Caki2 (cell line): Measurements from ENCODE around the gene NRG2. TPM values are rescaled to one million over a fixed set of nuclear protein-coding genes. Genes with fewer than 3 reads are reported as not detected.
A peak's percentile ranks its signal among the peaks of the same experiment; 100 is the strongest.

ENCODE experiments used
- DNase-seq: peaks from one replicate; pipeline ENCODE4 v3.0.0-alpha.2; 2015; ENCODE audit warnings: low read depth
- in situ Hi-C: cut with HindIII; loops from 2 replicates; pipeline ENCODE4 v1.10.0; 2016; ENCODE audit warnings: low sequenced_read_pairs, low pct_unique_long_range_greater_than_20kb, mixed read lengths
- total RNA-seq: library from RNA; depleted of rRNA; stranded (reverse); fragments of >200 nt; shearing (Covaris generic); gene quantifications from 2 replicates; pipeline ENCODE4 v1.2.3, GENCODE V29; 2014; ENCODE audit warnings: low replicate concordance

Gene NRG2
- total RNA-seq, 1 experiment from 2014 or later, result 6.8 TPM

DNA sequence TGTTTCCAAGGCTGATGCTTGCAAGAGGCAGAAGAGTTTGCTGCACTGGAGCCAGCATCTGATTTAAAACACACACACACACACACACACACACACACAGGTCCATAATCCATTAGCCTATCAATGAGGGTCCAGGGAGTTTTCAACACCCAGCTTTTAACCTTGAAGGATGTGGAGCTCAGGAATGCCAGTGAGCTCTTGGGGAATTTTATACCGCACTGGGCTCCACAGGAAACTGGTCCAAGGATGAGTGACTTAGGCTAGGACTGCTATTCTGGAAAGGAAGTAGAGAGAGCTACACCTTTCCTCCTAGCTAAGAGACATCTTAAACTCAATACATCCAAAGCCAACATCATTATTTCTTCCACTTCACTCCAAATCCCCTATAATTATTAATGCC, 942 bp upstream of the NRG2 start:
- DNase-seq, result no peak
- in situ Hi-C loops, result no loop called here

DNA sequence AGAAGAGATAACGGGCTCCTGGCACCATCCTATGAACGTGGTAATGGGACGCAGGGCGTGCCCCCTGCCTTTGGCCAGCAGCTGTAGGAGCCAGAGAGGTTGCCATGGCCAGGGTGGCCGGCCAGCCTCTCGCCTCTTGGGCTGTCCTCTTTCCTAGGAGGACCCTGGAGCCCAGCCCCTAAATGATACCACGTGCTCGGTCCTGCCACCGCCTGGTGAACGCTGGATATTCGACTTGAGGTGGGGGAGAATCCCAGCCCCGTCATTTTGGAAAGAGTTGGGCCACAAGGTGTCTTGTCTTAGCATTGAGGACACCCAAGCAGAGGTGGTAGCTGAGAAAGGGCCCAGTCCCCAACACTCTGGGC, 391 bp upstream of the NRG2 start:
- no peak for DNase-seq
- in situ Hi-C loops, result no loop called here

DNA sequence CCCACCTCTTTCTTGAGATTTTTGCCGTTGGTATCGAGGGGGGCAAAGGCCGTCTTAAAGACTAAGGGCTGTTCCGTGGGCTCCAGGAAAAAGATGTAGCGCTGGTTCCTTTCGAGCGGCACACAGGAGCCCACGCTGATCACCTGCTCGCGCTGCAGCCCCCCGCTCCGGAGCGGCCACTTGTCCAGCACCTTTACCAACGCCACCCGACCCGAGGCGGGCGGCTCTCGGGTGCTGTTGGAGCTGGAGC, 781 bp downstream of the NRG2 start:
- in situ Hi-C loops, result no loop called here
- no peak for DNase-seq

- DNase-seq, result peak; percentile 70
- in situ Hi-C loops, result no loop called here
Observed at GRCh38 chr5:140041492-140042392, 1.4 kb downstream of the NRG2 start.

- DNase-seq, result no peak
- in situ Hi-C loops, result no loop called here
Observed at GRCh38 chr5:140041099-140041491, 2.0 kb downstream of the NRG2 start.

DNA sequence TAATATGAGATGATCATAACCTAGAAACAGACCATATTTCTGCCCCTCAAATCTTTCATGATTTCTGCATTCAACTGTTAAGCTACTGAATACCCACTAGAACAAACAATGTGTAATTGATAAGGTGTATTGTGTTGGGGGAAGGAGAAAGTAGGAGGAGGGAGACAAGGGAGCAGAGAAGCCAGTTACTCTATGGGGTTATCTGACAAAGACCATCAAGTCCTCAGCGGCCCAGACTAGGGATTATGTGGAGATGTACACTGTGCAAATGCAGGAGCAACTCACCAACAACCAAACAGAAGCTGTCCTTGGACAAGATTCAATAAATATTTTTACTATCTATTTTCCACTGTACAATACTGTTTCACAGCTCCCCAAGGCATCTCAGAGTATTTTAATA, 2.7 kb downstream of the NRG2 start:
- in situ Hi-C loops, result no loop called here
- DNase-seq, result peak; percentile 15

- in situ Hi-C loops, result no loop called here
- peak; percentile 17 for DNase-seq
Observed at GRCh38 chr5:140039561-140039960, 3.5 kb downstream of the NRG2 start.

GRCh38 chr5:140038373-140038957, 4.6 kb downstream of the NRG2 start:
- DNase-seq, result peak; percentile 48
- in situ Hi-C loops, result no loop called here

DNA sequence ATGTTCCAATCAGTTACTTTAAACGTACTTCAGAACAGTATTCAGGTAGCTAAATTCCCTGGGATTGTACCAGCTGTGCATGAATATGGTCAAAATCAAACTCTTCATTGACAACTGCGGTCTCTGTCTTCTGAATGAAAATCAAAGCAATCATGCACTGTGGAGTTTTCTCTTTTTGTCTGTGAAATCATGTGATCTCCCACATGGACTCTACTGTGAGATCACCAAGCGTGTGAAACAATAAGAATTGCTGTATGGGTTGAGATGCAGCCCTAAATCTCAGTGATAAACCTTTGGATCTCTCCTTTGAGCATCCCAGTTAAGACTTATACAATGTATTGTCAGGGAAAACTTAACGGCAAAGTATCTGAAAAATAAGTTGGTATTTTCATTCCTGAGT, 6.1 kb downstream of the NRG2 start:
- in situ Hi-C loops, result no loop called here

DNA sequence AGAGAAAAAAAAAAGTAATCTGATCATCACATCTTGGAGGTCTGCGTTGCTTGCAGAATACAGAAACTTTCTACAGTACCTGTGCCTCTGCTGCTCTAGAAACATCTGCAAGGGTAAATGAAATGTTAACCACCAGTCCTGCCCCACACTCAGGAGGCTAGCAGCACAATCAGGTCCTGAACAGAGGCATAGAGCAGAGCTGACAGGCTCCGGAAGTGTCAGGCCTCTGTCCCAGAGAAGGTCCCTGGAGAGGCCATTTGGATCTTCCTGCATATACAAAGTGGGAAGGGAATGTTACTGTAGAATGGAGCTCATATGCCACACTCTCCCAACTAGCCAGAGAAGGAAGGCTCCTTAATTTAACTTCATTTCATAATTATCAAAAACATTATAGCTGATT, 7.2 kb downstream of the NRG2 start:
- no peak for DNase-seq
- in situ Hi-C loops, result no loop called here

More for the DNA sequence above, 6.1 kb downstream of the NRG2 start:
- DNase-seq, result no peak

DNA sequence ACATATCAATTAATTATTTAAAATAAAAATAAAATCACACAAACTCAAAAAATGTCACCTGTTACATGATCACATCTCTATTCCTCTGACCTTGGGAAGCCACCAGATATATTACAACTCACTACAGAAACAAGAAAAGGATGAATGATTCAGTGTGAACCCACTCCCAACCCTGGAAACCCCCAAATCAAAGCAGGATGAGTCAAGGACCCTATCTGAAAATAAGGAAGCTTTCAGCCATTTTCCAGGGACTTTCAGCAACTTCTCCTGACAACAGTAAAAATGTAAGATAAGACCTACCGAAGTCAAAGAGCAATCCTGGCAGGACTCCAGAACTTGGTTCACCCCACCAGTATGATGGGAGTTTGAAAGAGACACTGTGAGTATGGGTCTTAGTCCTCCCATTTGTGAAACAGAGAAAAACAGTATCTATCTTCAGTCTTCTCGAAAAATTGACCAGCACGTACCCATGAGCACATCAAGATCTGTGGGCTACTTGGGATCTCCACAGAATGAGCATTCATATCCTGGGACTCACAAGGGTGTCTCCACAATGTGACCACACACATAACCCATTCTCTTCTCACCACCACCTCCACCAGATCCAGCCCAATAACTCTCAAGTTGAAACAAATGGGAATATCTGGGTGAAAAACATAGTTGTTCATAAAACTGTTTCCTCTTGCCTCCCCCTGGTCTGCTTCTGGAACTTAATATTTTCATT, 9.9 kb downstream of the NRG2 start:
- DNase-seq, result no peak
- in situ Hi-C loops, result no loop called here

DNA sequence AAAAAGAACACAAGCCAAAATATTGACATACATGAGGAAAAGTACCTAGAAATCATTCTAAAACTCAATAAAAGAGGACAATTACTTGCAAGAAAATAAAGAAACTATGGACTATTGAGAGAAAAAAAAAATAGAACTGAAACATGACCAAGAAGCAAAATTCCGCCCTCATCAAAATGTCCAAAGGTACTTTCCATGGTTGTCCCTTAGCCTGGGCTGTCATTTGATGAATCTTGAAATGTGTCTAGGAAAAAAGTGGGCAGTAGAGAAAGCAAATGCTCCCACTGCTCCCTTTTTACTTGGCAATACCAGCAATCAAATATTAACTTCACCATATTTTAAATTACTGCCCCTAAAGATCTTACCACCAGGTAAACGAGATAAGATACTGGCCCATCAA, 10.8 kb downstream of the NRG2 start:
- in situ Hi-C loops, result no loop called here
- no peak for DNase-seq

GRCh38 chr5:140027807-140028206, 15.3 kb downstream of the NRG2 start:
- DNase-seq, result no peak
- in situ Hi-C loops, result no loop called here

GRCh38 chr5:140025736-140026135, 17.4 kb downstream of the NRG2 start:
- in situ Hi-C loops, result no loop called here
- peak; percentile 71 for DNase-seq

DNA sequence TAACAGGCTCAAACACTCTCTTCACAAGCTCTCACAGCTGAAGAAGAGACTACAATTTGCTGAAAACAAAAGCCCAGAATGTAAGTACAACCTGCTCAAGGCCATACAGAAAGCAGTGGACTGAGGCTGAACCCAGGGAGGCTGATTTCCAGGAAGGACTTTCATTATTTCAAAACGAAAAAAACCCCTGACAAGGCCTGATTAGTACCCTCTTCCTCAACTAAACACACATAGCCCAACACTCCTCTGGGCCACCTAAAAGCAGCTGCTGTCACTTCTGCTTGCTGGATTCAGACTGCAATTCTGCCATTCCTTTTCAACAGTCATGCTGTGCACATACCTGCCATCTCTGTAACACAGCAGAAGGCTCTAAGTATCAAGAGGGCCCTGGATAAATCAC, 18.2 kb downstream of the NRG2 start:
- no peak for DNase-seq
- in situ Hi-C loops, result no loop called here

- DNase-seq, result no peak
- in situ Hi-C loops, result no loop called here
Observed at GRCh38 chr5:140023611-140024191, 19.4 kb downstream of the NRG2 start.

GRCh38 chr5:140020601-140021177, 22.4 kb downstream of the NRG2 start:
- DNase-seq, result no peak
- in situ Hi-C loops, result no loop called here

DNA sequence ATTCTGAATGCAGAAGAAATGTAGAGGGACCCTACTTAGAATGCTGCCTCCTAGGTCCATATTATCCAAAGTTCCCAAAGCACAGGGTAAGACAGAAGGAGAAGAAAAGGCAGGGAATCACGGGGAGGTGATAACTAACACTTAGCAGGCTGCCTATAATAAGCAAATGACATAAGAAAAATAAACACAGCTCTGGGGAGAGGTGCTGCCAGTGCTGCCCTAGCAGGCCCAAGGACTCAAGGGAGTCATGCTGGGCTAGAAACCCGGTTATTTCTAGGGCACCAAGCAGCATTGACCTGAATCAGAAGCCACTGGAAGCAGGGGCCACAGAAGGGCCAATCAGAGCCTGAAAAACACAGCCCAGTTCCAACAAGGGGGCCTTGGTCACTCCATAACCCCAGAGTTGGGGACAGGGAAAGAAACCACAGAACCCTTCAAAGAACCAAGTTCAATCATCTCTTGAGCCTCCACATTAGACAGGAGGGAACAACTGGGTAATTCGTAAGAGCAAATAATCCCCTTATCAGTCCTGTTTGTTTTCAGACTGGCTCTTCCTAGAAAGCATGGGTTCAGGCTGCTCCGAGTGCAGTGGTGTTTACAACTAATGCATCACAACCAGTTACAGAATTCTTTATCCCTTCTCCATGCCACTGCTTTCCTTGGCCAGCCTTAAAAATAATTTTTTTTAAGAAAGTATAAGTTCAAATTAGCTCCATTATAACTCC, 24.0 kb downstream of the NRG2 start:
- in situ Hi-C loops, result no loop called here
- no peak for DNase-seq
